DND-41 (cell line): ENCODE data around the gene HINT3.
A peak's percentile ranks its signal among the peaks of the same experiment; 100 is the strongest.
"Not testable (repeated sequence)": the region's sequence is repeated elsewhere in the genome, so short reads cannot be mapped to it uniquely, and the experiment has no call there.

Experiments
- ATAC-seq: fragments of 200-7000 bp; cut with Tn5 transposase; 3 replicates; pipeline ENCODE4 v1.9.1; 2021; ENCODE audit warnings: low read depth; ENCODE audit not compliant: insufficient read depth
- DNase-seq: peaks from one replicate; pipeline ENCODE4 v3.0.0-alpha.2; 2020
- H2AFZ ChIP-seq: 2 replicates; pipeline ENCODE4 v1.6.0; 2012; ENCODE audit warnings: low read depth, low read length
- H3K27ac ChIP-seq: 2 replicates; pipeline ENCODE4 v1.5.1; 2012; ENCODE audit warnings: low read length, inconsistent platforms
- H3K27me3 ChIP-seq: fragments of 200-600 bp; sonication (generic); 2 replicates; pipeline ENCODE4 v1.6.0; 2012; ENCODE audit warnings: low read length, mild to moderate bottlenecking, inconsistent platforms; ENCODE audit not compliant: insufficient read depth, poor library complexity
- H3K36me3 ChIP-seq: 2 replicates; pipeline ENCODE4 v1.5.1; 2012; ENCODE audit warnings: low read length, inconsistent platforms; ENCODE audit not compliant: insufficient read depth
- H3K4me1 ChIP-seq: 2 replicates; pipeline ENCODE4 v1.5.1; 2012; ENCODE audit warnings: mild to moderate bottlenecking, low read length; ENCODE audit not compliant: insufficient read depth
- H3K4me2 ChIP-seq: 2 replicates; pipeline ENCODE4 v1.6.0; 2012; ENCODE audit warnings: mild to moderate bottlenecking, moderate library complexity, low read length, inconsistent platforms; ENCODE audit not compliant: insufficient read depth
- H3K4me3 ChIP-seq, 2 experiments: fragments of 200-600 bp in 1 of 2; shearing (Covaris generic) in 1 of 2; 2 replicates each; pipeline ENCODE4 v1.5.1; 2012 to 2016; ENCODE audit warnings: inconsistent platforms in 2 of 2, low read length in 2 of 2, mild to moderate bottlenecking in 2 of 2, low read depth in 1 of 2, moderate library complexity in 1 of 2
- H3K79me2 ChIP-seq: 2 replicates; pipeline ENCODE4 v1.6.0; 2012; ENCODE audit warnings: low read length, inconsistent platforms; ENCODE audit not compliant: insufficient read depth
- H3K9ac ChIP-seq: 2 replicates; pipeline ENCODE4 v1.6.0; 2012; ENCODE audit warnings: low read depth, mild to moderate bottlenecking, inconsistent platforms, low read length, moderate library complexity
- H3K9me3 ChIP-seq: 2 replicates; pipeline ENCODE4 v1.5.1; 2012; ENCODE audit warnings: low read length, moderate library complexity, mild to moderate bottlenecking, inconsistent platforms; ENCODE audit not compliant: insufficient read depth, severe bottlenecking
- H4K20me1 ChIP-seq: 2 replicates; pipeline ENCODE4 v1.6.0; 2012; ENCODE audit warnings: low read length; ENCODE audit not compliant: insufficient read depth
- EZH2 ChIP-seq: IDR thresholded peaks from 3 replicates; pipeline ENCODE4 v1.6.1; 2012; ENCODE audit warnings: borderline replicate concordance, low read depth, mild to moderate bottlenecking, moderate library complexity, low read length, inconsistent platforms; ENCODE audit not compliant: severe bottlenecking
- TF ChIP-seq, protein P1 (sequence below): IDR thresholded peaks from 2 replicates; pipeline ENCODE4 v1.5.1; 2012; ENCODE audit warnings: borderline replicate concordance, low read length, moderate library complexity, mild to moderate bottlenecking; ENCODE audit not compliant: poor library complexity, severe bottlenecking; ENCODE audit errors: extremely low read depth

HINT3 gene

DNA sequence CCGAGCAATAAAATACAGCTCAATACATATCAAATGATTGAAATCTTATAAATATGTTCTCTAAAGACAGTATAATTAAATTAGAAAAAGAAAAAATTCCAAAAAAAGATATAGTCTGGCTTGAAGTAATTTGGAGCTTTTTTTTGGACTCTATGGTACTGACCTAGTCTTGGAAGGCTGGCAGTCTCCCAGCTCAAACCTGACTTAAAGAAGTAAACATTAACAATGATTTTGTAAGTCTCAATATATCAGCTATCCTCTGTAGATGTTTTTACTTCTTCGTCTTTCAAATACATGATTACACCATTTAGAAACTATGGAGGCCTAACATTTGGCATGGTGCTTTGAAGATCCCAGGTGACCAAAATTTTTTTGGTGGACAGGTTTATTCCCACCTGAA lies 14.2 kb downstream of the HINT3 start:
- no peak overlapping the region for H3K4me2 ChIP-seq
- no peak overlapping the region for H2AFZ ChIP-seq
- ATAC-seq (no peak), DNase-seq (no peak)
- no peak overlapping the region for H3K27ac ChIP-seq
- H3K79me2 ChIP-seq, result peaks cover 10% of the 10 kb centered on the region; the same call in 1 of the 2 replicates
- H3K27me3 ChIP-seq, result no peaks in the 10 kb centered on the region
- no peak for TF ChIP-seq EZH2
- TF ChIP-seq, protein P1, sequence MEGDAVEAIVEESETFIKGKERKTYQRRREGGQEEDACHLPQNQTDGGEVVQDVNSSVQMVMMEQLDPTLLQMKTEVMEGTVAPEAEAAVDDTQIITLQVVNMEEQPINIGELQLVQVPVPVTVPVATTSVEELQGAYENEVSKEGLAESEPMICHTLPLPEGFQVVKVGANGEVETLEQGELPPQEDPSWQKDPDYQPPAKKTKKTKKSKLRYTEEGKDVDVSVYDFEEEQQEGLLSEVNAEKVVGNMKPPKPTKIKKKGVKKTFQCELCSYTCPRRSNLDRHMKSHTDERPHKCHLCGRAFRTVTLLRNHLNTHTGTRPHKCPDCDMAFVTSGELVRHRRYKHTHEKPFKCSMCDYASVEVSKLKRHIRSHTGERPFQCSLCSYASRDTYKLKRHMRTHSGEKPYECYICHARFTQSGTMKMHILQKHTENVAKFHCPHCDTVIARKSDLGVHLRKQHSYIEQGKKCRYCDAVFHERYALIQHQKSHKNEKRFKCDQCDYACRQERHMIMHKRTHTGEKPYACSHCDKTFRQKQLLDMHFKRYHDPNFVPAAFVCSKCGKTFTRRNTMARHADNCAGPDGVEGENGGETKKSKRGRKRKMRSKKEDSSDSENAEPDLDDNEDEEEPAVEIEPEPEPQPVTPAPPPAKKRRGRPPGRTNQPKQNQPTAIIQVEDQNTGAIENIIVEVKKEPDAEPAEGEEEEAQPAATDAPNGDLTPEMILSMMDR, result no peak
- no peak overlapping the region for H3K4me3 ChIP-seq
- no peaks in the 10 kb centered on the region for H3K9me3 ChIP-seq
- H4K20me1 ChIP-seq, result no peaks in the 10 kb centered on the region
- no peaks in the 10 kb centered on the region for H3K4me1 ChIP-seq
- no peak overlapping the region for H3K9ac ChIP-seq
- H3K36me3 ChIP-seq, result peaks cover 39% of the 10 kb centered on the region

GRCh38 chr6:125972478-125972877 lies 15.9 kb downstream of the HINT3 start:
- not testable (repeated sequence) for H3K79me2 ChIP-seq, H3K9me3 ChIP-seq, H4K20me1 ChIP-seq, H3K4me3 ChIP-seq, H3K27ac ChIP-seq, H3K4me1 ChIP-seq, H3K9ac ChIP-seq, ATAC-seq, H3K4me2 ChIP-seq, H3K27me3 ChIP-seq, DNase-seq, H2AFZ ChIP-seq
- H3K36me3 ChIP-seq, result peaks cover 40% of the 10 kb centered on the region

GRCh38 chr6:125974214-125974866 lies 17.8 kb downstream of the HINT3 start:
- no peak for TF ChIP-seq EZH2
- TF ChIP-seq, protein P1, result peak; percentile 65
- no peak overlapping the region for H2AFZ ChIP-seq
- H3K9ac ChIP-seq, result no peak overlapping the region
- no peaks in the 10 kb centered on the region for H3K27me3 ChIP-seq
- H3K9me3 ChIP-seq, result no peaks in the 10 kb centered on the region
- DNase-seq (no peak), ATAC-seq (peak; percentile 72; the same call in 2 of the 3 replicates)
- peaks cover 25% of the 10 kb centered on the region for H3K36me3 ChIP-seq
- no peak overlapping the region for H3K27ac ChIP-seq
- no peak overlapping the region for H3K4me2 ChIP-seq
- no peaks in the 10 kb centered on the region for H4K20me1 ChIP-seq
- no peaks in the 10 kb centered on the region for H3K4me1 ChIP-seq
- H3K79me2 ChIP-seq, result peaks cover 7% of the 10 kb centered on the region; the same call in 1 of the 2 replicates
- no peak overlapping the region for H3K4me3 ChIP-seq

- Histone ChIP-seq H4K20me1 (no peaks in the 10 kb centered on the region), H3K27me3 (no peaks in the 10 kb centered on the region), H3K4me3 (no peak overlapping the region), H3K9me3 (no peaks in the 10 kb centered on the region), H3K27ac (no peak overlapping the region), H3K79me2 (no peaks in the 10 kb centered on the region), H3K4me2 (no peak overlapping the region), H3K4me1 (no peaks in the 10 kb centered on the region), H3K36me3 (peaks cover 26% of the 10 kb centered on the region), H3K9ac (no peak overlapping the region), H2AFZ (no peak overlapping the region)
- TF ChIP-seq EZH2, result no peak
- TF ChIP-seq, protein P1, result no peak
- ATAC-seq (no peak), DNase-seq (no peak)
Measured at GRCh38 chr6:125979101-125979500, 22.5 kb downstream of the HINT3 start.
